Measurements from ENCODE around the gene IL32.
"Not testable (repeated sequence)": the region's sequence is repeated elsewhere in the genome, so short reads cannot be mapped to it uniquely, and the experiment has no call there.

The IL32 gene

GRCh38 chr16:3069146-3069545 lies 3.7 kb downstream of the IL32 start:
- not testable (repeated sequence) for DNase-seq (ENCODE audit: low read depth in 3 of 3, low spot score in 1 of 3)

DNA sequence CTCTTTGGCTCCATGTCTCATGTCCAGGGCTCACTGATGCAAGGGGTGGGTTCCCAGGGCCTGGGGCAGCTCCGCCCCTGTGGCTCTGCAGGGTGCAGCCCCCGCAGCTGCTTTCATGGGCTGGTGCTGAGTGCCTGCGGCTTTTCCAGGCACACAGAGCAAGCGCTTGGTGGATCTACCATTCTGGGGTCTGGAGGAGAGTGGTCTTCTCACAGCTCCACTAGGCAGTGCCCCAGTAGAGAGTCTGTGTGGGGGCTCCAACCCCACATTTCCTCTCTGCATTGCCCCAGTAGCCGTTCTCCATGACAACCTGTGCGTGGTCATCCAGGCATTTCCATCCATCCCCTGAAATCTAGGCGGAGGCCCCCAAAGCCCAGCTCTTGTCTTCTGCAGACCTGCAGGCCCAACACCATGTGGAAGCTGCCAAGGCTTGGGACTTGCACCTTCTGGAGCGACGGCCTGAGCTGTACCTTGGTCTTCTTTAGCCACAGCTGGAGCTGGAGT lies 5.2 kb downstream of the IL32 start:
- DNase-seq (ENCODE audit: low read depth in 3 of 3, low spot score in 1 of 3): no peak

GRCh38 chr16:3071655-3072054 lies 6.2 kb downstream of the IL32 start:
- DNase-seq (ENCODE audit: low read depth in 3 of 3, low spot score in 1 of 3): no peak

DNA sequence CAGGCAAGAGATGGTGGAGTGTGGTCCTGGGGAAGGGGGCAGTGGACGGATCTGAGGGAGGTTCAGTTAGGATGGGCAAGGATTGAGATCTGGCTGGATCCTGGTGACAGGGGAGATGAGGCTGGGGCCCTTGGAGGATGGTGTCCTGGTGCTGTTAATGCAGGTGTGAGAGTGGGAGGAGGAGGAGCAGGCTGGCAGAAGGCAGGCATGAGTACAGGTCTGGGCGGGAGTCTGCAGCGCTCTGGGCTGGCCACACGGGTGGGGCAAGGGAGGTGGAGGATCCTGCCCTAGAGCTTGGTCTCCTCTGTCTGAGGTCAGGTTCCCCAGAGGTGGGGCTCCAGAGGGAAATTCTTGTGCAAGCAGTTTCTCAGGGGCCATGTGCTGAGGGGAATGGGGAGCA lies 6.7 kb downstream of the IL32 start:
- not testable (repeated sequence) for DNase-seq (ENCODE audit: low read depth in 3 of 3, low spot score in 1 of 3)

DNA sequence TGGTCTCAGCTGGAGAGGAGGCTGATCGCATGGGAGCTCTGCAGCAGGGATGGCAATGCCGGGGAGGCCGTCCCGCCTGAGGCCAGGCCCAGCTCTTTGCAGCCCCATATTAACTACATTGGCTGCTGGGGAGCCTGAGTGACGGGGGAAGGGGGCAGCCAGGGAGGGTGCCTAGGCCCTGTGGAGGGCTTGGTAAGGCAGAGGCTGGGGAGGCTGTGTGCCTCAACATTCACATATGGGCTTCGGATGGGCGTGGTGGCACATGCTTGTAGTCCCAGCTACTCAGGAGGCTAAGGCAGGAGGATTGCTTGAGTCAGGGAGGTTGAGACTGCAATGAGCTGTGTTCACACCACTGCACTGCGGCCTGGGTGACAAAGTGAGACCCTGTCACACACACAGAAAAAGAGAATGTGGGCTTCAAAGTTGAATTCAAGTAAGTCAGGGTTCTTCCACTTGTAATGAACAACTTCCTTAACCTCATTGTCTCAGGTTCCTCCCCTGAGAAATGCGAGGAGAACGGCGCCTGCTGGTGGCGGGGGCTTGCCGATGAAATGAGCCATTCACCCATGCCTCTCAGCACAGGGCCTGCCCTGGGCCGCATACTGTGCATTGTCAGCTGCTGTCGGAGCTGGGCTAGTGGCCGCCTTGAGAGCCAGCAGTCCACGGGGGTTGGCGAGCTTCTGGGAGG lies 7.3 kb downstream of the IL32 start:
- not testable (repeated sequence) for DNase-seq (ENCODE audit: low read depth in 3 of 3, low spot score in 1 of 3)

DNA sequence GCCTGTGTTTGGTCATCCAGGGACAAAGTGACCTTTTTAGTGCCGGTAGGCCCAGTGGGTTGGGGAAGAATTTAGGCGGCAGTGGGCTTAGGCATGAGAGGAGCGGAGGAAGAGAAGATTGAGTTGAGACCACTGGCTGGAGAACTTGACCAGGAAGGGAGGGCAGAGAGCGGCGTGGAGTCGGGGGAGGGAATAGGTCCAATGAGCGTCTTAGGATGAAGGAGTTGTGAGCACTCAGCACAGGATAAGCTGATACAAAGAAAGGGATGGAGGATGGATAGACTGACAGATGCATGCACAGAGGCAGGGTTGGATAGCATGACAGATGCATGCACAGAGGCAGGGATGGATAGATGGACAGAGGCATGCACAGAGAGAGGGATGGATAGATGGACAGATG lies 8.0 kb downstream of the IL32 start:
- no peak for DNase-seq (ENCODE audit: low read depth in 3 of 3, low spot score in 1 of 3)

DNA sequence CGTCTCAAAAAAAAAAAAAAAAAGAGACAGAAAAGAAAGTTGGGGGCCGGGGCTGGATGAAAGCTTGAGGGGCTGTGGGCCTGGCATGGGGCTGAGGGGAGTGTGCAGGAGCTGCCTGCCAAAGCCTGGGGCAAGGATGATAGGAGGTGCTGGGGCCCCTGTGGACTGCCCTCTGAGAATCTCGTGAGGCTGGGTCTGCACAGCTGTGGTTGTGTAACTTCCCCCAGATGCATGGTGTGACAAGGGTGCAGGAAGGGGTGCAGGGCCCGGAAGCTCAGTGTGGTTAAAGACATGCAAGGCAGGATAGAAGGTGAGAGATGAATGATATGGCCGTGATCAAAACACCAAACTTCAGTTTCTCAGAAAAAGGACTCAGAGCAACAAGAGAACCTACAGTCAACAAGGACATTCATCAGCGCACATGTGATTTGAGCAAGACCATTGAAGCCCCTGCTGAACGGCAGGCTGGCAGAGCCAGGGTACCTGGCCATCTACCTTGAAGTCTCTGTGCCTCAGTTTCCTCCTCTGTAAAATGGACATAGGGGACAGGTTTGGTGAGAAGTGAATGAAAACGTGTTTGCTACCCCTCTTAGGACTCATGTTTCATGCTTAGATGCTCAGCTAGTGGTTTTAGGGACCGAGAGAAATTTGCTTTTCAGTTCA lies 9.6 kb downstream of the IL32 start:
- DNase-seq (ENCODE audit: low read depth in 3 of 3, low spot score in 1 of 3): peak; percentile 35 to 60 (median 47)

GRCh38 chr16:3075523-3075915 lies 10.1 kb downstream of the IL32 start:
- no peak for DNase-seq (ENCODE audit: low read depth in 3 of 3, low spot score in 1 of 3)

- not testable (repeated sequence) for DNase-seq (ENCODE audit: low read depth in 3 of 3, low spot score in 1 of 3)
Observed at GRCh38 chr16:3075946-3076345, 10.5 kb downstream of the IL32 start.

DNA sequence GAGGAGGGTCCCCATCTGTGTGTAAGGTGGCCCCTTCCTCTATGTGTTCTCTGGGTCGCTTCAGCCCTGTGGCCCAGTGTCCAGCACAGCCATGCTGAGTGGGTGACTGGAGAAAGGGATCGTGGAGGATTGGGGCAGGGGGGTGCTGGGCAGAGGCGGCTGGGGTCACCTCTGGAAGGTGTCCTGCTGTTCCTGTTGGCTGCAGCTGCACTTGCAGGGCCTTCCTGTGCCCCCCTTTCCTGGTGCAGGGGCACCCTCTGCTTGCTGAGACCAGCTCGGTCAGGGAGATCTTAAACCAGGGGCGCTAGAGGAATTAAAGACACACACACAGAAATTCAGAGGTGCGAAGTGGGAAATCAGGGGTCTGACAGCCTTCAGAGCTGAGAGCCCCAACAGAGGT lies 11.1 kb downstream of the IL32 start:
- no peak for DNase-seq (ENCODE audit: low read depth in 3 of 3, low spot score in 1 of 3)

DNA sequence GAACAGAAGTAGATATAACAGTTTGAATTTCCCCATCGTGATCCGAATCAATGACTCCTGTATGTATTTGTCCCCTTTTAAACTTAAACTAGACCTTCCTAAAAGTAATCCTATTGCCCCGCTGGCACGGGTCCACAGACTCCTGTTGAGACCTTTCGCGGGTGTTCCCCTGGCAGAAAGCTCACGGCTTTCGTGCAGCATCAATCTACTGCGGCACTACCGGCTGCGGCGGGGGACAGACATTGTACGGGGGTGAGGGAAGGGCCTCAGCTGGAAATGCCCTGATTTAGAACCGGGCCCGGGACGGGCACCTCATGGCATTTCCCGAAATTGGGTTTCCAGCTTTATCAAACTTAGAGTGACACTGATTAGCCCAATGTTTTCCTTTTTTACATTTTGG lies 14.6 kb downstream of the IL32 start:
- no peak for DNase-seq (ENCODE audit: low read depth in 3 of 3, low spot score in 1 of 3)

DNA sequence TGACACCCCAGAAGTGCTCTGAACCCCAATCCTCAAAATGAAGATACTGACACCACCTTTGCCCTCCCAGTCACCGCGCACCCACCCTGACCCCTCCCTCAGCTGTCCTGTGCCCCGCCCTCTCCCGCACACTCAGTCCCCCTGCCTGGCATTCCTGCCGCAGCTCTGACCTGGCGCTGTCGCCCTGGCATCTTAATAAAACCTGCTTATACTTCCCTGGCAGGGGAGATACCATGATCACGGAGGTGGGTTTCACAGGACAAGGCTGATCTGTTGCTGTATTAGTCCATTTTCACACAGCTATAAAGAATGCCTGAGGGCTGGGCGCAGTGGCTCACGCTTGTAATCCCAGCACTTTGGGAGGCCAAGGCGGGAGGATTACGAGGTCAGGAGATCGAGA lies 16.5 kb downstream of the IL32 start:
- not testable (repeated sequence) for DNase-seq (ENCODE audit: low read depth in 3 of 3, low spot score in 1 of 3)

- not testable (repeated sequence) for DNase-seq (ENCODE audit: low read depth in 3 of 3, low spot score in 1 of 3)
Observed at GRCh38 chr16:3083408-3083807, 18.0 kb downstream of the IL32 start.

- no peak for DNase-seq (ENCODE audit: low read depth in 3 of 3, low spot score in 1 of 3)
Observed at GRCh38 chr16:3084491-3084890, 19.1 kb downstream of the IL32 start.

DNA sequence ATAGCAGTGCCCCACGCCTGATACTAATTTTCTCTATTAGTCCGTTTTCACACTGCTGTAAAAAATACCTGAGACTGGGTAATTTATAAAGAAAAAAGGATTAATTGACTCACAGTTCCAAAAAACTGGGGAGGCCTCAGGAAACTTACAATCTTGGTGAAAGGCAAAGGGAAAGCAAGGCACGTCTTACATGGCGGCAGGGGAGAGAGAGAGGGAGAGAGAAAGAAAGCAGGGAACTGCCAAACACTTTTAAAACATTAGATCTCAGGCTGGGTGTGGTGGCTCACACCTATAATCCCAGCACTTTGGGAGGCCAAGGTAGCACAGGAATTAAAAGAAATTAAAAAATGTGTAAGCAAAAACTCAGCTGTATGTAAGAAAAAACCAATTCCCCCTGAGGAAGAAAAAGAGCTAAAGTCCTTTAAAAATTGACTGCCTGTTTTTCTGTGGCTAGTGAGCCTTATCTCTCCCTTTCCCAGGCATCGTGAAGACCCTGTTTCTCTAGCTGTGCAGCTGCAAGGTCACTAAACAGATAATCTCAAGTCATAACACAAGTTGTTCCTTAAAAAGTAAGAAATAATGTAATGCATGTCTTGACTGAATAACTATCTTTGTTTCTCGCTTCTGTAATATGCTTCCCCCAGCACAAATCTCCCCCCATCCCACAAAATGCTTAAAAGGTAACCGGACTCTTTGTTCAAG lies 19.7 kb downstream of the IL32 start:
- no peak for DNase-seq (ENCODE audit: low read depth in 3 of 3, low spot score in 1 of 3)

GRCh38 chr16:3085868-3086595 lies 20.6 kb downstream of the IL32 start:
- DNase-seq (ENCODE audit: low read depth in 3 of 3, low spot score in 1 of 3): no peak

DNA sequence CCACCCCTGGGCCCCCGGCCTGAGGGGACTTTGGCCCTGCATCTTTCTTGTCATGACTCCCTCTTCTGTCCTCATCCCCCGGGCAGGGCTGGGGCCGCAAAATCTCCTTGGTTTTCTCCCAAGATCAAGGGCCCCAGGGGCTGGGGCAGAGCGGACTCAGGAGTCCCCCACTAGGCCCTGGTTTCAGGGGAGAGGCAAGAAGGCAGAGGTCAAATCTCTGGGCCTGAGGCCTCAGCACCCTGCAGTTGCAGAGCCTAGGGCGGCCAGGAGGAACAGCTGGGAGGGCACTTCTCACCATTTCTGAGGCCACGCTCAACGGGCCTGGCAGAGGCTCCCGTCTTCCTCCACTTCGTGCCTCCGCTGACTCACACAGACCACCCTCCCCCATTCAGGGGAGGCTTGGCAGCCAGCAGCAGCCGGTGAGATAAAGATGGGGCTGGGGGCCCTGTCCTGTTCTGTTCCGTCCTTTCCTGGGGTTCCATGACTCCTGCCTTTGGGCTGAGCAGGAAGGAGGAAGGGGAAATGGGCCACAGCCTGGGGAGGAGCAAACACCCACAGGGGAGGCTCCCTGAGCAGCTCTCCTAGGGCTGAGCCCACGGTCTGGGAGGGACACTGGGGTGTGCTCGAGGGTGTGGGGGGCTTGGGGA lies 21.3 kb downstream of the IL32 start:
- no peak for DNase-seq (ENCODE audit: low read depth in 3 of 3, low spot score in 1 of 3)

DNA sequence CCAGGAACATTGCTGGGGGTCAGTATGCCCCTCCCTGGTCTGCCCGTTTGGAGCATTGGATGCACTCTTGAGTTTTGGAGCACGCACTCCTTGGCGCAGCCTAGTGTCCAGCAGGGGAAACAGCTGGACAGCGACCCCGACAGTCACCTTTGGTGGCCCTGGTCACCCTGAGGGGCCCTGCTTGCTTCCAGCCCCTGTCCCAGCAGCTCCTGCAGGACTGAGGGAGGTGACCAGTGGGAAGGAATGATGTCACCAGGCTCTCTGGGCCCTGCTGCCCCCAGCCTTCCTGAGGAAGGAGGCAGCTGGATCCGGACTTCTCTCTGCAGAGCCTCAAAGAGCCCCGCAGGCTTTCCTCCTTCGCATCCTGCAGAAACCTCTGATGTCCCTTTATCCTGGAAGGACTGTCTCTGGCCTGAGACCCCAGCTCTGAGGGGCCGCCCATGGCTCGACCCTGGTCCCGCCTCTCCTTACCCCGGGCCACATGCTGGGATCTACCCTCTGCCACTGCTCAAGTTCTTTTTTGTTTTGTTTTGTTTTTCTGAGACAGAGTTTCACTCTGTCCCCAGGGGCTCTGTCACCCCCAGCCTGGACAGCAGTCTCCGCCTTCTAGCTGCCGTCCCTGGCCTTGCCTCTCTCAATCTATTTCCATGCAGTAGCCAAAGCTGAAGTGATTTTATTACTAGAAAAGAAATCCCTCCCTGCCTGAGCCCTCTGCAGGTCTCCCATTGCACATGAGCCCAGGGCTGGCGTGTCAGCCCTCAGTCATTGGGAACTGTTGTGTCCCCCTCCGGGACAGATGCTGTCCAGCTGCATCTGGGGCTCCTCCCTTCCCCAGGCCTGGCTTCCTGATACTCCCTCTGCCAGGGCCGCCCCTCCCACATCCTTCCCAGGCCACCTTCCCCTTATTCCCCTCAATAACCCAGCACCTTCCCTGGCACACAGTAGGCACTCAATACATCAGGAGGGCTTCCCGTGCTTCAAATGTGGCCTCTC lies 22.1 kb downstream of the IL32 start:
- no peak for DNase-seq (ENCODE audit: low read depth in 3 of 3, low spot score in 1 of 3)

GRCh38 chr16:3088450-3088849 lies 23.0 kb downstream of the IL32 start:
- no peak for DNase-seq (ENCODE audit: low read depth in 3 of 3, low spot score in 1 of 3)
